GM12864 (cell line): ENCODE data around the gene ATG13.

ENCODE experiments used
- DNase-seq: peaks from one replicate; pipeline ENCODE4 v3.0.0-alpha.2; 2011; ENCODE audit warnings: low read depth
- H3K4me3 ChIP-seq: 2 replicates; pipeline ENCODE4 v1.5.1; 2011; ENCODE audit warnings: mild to moderate bottlenecking, low read depth, low read length, control low read depth
- TF ChIP-seq, protein P1 (sequence below): IDR thresholded peaks from 2 replicates; pipeline ENCODE4 v1.5.1; 2011; ENCODE audit warnings: low read depth, mild to moderate bottlenecking, moderate library complexity, low read length, control low read depth, inconsistent platforms; ENCODE audit errors: missing control alignments

The ATG13 gene

DNA sequence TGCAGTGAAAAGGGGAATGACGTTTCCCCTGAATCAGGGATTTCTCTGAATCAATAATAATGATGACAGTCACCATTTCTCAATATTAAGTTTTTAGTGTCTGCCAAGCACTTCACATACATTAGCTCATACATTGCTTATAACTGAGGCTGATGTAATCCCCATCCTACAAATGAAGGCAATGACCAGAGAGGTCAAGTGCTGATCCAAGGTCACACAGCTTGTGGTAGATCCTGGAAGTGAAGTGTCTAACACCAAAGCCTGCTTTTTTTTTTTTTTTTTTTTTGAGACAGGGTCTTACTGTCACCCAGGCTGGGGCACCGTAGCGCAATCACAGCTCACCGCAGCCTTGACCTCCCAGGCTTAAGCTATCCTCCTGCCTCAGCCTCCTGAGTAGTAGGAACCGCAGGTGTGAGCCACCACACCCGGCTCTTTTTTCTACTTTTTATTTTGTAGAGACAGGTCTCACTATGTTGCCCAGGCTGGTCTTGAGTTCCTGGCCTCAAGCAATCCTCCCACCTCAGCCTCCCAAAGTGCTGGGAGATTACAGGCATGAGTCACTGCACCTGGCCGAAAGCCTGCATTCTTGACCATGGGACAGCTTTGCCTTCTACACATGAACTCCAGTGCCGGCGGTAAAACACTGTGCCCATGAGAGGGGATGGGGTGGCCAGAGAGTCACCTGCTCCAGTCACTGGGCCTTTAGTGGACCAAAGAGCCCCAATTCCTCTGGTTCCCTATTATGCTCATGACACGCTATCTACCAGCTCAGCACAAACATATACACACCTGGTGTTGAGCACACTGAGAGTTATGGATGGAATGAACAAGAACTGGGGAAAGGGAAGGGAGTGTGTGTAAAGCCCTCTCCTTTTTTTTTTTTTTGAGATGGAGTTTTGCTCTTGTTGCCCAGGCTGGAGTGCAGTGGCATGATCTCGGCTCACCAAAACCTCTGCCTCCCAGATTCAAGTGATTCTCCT lies 65.7 kb downstream of the ATG13 start:
- TF ChIP-seq, protein P1, sequence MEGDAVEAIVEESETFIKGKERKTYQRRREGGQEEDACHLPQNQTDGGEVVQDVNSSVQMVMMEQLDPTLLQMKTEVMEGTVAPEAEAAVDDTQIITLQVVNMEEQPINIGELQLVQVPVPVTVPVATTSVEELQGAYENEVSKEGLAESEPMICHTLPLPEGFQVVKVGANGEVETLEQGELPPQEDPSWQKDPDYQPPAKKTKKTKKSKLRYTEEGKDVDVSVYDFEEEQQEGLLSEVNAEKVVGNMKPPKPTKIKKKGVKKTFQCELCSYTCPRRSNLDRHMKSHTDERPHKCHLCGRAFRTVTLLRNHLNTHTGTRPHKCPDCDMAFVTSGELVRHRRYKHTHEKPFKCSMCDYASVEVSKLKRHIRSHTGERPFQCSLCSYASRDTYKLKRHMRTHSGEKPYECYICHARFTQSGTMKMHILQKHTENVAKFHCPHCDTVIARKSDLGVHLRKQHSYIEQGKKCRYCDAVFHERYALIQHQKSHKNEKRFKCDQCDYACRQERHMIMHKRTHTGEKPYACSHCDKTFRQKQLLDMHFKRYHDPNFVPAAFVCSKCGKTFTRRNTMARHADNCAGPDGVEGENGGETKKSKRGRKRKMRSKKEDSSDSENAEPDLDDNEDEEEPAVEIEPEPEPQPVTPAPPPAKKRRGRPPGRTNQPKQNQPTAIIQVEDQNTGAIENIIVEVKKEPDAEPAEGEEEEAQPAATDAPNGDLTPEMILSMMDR, result no peak
- DNase-seq, result no peak
- no peak overlapping the region for H3K4me3 ChIP-seq

DNA sequence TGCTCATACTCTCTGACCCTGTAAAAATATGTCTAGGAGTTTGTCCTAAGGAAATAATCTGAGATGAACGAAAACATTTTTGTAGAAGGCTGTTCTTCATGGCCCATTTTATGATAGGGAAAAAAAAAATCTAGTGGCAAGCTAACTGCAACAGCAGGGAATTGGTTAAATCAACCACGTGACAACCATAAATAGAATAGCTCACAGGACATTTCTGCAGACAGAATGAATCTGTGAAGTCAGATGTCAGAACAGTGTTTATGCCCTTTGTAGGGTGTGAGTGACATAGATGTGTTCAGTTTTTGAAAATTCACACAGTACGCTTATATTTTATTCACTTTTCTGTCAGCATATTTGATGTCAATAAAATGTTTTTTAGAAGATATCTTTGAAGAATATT lies 67.0 kb downstream of the ATG13 start:
- TF ChIP-seq, protein P1, result no peak
- DNase-seq, result no peak
- H3K4me3 ChIP-seq, result no peak overlapping the region

DNA sequence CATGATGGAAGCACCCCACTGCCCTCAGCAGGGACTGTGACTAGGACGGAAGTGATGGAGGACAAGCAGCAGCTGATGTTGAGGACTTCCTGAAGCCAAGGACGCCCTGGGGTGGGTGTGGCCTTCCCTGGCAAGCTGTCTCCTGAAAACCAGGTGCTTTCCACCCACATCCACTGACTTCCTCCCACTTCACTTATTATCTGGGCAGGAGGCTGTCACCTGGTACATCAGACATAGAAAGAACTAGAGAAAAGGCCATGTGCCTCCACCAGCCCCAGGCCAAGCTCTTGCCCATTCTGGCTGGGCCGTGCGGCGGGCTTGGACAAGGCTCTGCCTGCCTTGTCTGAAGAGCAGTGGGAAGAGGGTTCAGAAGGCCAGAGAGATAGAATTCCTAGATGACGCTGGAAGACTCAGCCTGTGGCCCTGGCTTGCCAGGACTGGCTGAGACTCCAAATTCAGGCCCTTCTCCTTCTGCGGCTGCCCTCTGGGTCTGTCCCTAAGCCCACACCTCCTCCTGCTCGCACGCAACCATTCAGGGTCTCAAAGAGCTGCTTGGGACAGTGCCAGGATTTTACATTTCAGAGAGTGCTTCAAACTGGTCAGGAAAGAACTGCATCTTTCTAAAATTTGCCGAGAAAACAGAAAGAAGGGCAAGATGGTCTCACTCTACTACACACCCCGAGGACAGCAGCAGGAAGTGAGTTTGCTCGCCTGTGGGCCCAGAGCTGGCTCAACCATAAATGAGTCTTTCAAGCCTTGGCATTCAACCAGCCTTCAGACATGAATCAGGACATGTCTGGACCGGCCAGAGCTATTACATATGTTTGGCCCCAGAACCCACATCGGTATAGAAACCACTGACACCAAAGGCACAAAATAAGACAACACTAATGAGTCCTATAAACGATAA lies 69.8 kb downstream of the ATG13 start:
- TF ChIP-seq, protein P1, result no peak
- H3K4me3 ChIP-seq, result no peak overlapping the region
- DNase-seq, result no peak

DNA sequence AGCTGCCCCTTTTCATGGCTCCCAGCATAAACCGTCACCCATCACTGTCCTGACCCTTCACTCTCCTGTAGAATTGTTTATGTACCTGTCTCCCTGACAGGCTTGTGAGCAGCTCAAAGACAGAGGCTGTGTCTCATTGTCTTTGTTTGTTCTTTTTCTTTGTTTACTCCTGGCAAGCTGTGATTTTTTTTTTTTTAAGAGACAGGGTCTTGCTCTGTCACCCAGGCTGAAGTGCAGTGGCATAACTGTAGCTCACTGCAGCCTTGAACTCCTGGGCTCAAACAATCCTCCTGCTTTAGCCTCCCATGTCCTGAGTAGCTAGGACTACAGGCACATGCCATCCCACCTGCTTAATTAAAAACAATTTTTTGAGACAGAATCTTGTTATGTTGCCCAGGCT lies 73.3 kb downstream of the ATG13 start:
- TF ChIP-seq, protein P1, result no peak
- DNase-seq, result no peak
- no peak overlapping the region for H3K4me3 ChIP-seq

DNA sequence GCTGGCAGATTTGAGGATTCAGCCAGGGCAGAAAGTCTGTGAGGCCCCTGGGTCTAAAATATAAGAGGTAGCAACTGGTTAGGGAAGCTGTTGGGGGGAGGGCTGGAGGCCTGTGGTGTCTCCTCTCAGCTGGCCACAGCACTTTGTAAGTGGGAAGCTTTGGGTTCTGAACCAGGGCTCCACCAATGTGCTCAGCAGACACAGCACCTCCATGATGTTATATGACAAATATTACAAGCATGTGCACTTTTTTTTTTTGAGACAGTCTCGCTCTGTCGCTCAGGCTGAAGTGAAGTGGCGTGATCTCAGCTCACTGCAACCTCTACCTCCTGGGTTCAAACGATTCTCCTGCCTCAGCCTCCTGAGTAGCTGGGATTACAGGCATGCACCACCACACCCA lies 75.1 kb downstream of the ATG13 start:
- TF ChIP-seq, protein P1, result no peak
- DNase-seq, result no peak
- no peak overlapping the region for H3K4me3 ChIP-seq

DNA sequence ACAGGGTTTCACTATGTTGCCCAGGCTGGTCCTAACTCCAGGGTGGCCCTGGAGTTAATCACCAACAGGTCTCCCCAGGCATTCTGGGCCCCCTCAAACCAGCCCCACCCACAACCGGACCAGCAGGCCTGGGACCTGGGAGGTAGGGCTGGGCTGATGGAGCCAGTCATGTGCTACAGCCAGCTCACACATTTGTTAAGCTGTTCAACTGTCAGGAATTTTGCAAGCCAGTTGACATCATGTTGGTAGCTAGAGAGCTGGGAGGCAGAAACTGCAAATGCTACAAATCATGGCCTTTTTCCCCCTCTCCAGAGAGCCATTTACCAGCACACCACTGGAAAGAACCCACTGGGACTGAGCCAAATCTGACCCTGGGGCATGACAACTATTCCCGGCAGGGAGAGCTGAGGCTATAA lies 76.3 kb downstream of the ATG13 start:
- TF ChIP-seq, protein P1, result no peak
- DNase-seq, result no peak
- no peak overlapping the region for H3K4me3 ChIP-seq
